DLD1 (cell line): ENCODE measurements around the gene YKT6.

ENCODE experiments used
- in situ Hi-C: cut with HindIII; loops from 2 replicates; pipeline ENCODE4 v1.10.0; 2017; ENCODE audit warnings: low sequenced_read_pairs

The YKT6 gene

GRCh38 chr7:44217223-44217714 lies 16.5 kb downstream of the YKT6 start:
- in situ Hi-C loops = loop anchor here (10.0 kb wide), 1 partner anchor 152 kb away; the partner anchor contains the start of gene PGAM2

- in situ Hi-C loops = loop anchor here (10.0 kb wide), 1 partner anchor 153 kb away; the partner anchor contains the start of gene PGAM2
These were observed 17.1 kb downstream of the YKT6 start for GRCh38 chr7:44217852-44218402.

GRCh38 chr7:44218418-44219201 lies 17.8 kb downstream of the YKT6 start:
- in situ Hi-C loops = loop anchor here (10.0 kb wide), 1 partner anchor 154 kb away; the partner anchor contains the start of gene PGAM2

DNA sequence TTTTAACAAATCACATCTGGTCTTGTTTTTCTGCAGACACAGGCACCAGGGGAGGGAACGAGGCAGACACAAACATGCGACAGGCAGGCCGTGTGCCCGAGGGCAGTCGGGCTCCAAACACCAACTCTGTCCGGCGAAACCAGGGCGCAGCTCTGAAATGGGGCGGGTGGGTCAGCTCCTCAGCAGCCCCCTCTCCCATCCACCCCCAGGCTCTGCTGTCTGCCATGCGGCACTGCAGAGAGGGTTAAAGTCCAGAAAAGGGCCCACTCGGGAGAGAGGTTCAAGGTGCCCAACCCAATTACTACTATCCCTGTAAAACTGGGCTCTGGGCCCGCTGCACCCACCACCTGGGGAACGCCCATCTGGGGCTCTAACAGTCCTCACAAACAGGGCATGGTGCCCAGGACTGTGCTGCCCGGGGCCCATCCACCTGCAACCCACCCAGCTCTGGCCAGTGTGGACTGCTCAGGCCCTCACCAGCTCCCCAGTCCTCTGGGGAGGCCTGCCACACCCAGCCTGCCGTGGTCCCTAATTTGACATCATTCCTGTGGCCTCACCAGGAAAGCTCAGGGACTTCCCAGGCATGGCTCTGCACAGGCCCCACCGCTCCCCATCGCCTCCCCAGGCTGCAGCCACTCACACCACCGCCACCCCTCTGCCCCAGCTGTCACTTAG lies 18.7 kb downstream of the YKT6 start:
- in situ Hi-C loops = loop anchor here (10.0 kb wide), 1 partner anchor 155 kb away; the partner anchor contains the start of gene PGAM2

DNA sequence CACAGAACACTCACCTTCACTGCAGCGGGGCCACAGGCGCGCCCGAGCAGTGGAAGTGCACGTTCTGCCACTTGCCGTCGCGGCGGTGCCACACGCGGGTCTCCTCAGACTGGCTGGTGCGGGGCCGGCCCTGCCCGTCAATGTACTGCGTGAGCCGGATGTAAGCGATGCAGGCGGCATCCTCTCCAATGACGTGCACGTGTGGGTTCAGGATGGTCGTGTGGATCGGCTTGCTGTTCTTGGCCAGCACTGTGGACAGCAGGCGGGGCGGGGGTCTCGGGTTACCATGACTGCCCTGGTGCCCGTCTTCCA lies 19.2 kb downstream of the YKT6 start:
- in situ Hi-C loops = no loop called here

GRCh38 chr7:44220358-44221112 lies 19.8 kb downstream of the YKT6 start:
- in situ Hi-C loops = no loop called here

- in situ Hi-C loops = no loop called here
These were observed 20.5 kb downstream of the YKT6 start for GRCh38 chr7:44221231-44221791.

GRCh38 chr7:44222074-44222473 lies 21.3 kb downstream of the YKT6 start:
- in situ Hi-C loops = no loop called here

DNA sequence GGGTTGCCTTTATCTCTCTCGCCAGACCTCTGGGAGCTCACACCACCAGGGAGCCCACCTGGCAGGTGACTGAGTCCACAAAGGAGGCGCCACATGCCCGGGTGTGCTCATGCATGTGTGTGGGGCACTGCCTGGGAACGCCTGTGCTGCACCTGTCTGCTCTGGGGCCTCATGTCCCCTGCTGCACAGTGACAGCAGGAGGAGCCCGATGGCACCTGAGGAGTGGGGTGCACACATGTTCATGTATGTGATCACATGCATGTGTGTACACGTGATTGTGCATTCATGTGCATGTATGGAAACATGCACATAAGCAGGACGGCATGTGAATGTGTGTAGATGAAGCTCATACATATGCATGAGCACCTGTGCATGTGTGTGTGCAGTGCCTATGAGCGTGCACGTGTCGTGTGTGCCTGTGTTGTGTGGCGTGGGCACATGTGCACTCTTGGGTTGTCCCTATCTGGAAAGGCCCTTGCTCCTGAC lies 22.0 kb downstream of the YKT6 start:
- in situ Hi-C loops = no loop called here

DNA sequence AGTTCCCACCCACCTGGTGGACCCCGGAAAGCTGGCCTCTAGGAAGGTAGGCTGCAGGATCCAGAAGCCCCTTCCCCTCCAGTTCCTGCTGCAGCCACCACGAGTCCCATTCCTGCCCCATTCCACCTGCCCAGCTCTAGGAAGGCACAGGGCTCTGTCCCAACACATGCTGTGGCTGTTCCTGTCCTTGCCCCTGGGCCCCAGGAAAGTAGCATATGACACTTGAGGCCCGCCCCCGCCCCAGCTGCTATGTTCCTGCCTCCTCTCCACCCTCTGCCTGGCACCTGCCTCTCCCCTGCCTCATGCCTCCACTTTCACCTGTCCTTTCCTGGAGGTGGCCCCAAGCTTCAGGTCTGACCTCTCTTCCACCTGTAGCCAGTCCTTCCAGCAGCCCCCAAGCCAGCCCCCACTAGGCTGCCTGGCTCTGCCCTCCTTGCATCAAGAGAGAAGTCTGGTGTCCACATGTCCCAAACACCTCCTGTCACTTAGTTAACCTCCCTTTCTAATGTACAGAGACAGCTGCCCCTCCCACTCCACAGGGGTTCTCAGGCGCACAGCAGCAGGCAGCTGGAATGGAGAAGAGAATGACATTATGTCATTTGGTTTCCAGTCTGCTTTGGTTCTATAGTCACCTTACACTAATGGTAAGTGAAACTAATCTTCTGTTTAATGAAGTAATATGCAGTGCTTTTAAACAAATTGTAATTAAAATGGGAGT lies 22.7 kb downstream of the YKT6 start:
- in situ Hi-C loops = no loop called here

DNA sequence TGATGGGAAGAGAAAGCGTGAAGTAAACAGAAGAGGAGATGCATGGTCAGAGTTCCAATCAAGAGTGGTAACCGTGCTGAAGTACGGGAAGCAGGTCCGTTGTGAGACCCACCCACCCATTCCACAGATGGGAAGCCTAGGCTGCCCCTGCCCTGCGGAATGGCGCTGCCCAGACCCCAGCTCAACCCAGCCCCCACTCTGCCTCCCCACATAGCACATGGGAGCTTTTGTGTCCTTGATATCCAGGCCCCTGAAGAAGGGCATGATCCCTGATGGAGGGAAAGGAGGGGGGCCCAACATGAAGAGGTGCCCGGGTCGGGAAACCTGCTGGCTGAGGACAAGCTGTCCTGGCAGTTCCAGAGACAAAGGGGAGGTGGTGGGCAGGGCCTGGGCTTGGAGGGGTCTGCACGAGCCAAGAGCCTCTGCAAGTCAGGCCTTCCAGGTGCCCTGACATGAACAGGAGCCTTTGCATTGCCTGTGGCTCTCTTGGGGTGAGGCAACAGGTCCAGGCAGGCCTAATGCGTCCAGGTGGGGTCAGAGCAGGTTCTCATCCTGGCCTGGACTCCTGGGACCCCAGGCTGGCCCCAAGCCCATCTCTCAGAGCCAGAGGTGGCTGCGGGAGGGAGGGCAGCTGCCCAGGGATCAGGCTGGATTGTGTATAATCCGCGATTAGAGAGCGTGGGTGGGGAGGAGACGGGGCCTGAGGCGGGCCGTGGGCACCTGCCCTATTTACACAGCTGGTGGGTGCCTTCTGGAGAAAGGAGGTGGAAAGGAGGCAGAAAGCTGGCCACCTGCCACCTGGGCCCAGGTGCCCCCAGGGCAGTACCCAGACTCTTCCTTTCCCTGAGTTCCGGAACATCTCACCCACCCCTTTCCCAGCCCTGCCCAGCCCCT lies 23.5 kb downstream of the YKT6 start:
- in situ Hi-C loops = no loop called here

GRCh38 chr7:44224974-44225565 lies 24.3 kb downstream of the YKT6 start:
- in situ Hi-C loops = no loop called here

DNA sequence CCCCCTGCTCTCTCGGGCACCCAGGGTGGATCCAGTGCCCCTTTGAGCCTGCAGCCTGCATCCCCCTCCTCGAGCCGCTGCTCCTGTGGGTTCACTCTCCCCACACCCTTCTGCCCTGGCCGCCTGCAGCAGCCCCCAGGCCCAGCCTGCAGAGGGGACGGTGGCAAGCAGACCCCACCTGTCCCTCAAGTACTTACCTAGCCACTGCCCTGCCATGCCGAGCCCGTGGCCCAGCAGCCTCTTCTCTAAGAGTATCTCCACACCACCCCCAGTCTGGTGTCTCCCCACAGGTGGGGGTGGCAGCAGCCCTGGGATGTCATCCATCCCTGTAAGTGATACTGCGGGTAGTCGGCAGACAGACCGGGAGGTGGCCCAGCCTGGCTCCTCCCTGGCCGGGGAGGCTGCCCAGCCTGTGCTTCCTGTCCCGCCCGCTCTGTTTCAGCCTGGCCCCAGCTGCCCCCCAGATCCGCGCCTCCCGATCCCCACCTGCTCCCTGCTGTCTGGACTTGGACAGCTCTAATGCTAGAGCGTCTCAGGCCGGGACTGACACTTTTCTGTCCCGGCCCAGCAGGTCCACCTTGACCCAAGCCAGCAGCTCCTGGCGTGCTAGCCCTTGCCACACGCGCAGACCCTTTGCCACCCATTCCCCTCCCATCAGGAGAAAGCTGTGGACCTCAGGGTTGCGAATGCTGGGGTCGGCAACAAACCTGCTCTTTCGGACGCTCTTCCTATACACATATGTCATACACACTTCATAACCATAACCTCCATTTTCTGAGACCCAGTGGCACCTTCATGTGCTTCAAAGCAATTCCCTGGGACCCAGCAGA lies 25.0 kb downstream of the YKT6 start:
- in situ Hi-C loops = no loop called here

DNA sequence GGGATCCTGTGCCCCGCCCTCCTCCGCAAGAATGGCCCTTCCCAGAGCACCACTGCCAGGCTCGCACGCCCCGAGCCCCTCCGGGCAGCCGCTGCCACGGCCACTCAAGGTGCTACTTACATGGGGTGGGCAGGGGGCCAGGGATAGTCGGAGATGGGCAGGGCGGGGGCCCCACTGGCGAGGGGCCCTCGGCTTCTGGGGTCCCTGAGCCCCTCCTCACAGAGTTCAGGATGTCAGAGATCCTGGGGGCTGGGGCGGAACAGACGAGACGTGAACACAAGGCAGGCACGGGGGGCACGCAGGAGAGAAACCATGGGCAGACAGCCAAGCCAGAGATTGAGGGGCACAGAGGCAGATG lies 25.6 kb downstream of the YKT6 start:
- in situ Hi-C loops = no loop called here

- in situ Hi-C loops = no loop called here
These were observed 27.1 kb downstream of the YKT6 start for GRCh38 chr7:44227911-44228310.

GRCh38 chr7:44228571-44229350 lies 28.0 kb downstream of the YKT6 start:
- in situ Hi-C loops = no loop called here

GRCh38 chr7:44229546-44230105 lies 28.8 kb downstream of the YKT6 start:
- in situ Hi-C loops = no loop called here
